GM21360 (cell line): ENCODE data around the gene SUN2.
A peak's percentile ranks its signal among the peaks of the same experiment; 100 is the strongest.
"Not testable (repeated sequence)": the region's sequence is repeated elsewhere in the genome, so short reads cannot be mapped to it uniquely, and the experiment has no call there.

Experiments
- ATAC-seq: cut with Tn5 transposase; IDR thresholded peaks from one replicate; pipeline ENCODE4 v1.9.1; 2021; ENCODE audit warnings: mild to moderate bottlenecking, moderate library complexity; ENCODE audit not compliant: unreplicated experiment

Gene SUN2, protein sequence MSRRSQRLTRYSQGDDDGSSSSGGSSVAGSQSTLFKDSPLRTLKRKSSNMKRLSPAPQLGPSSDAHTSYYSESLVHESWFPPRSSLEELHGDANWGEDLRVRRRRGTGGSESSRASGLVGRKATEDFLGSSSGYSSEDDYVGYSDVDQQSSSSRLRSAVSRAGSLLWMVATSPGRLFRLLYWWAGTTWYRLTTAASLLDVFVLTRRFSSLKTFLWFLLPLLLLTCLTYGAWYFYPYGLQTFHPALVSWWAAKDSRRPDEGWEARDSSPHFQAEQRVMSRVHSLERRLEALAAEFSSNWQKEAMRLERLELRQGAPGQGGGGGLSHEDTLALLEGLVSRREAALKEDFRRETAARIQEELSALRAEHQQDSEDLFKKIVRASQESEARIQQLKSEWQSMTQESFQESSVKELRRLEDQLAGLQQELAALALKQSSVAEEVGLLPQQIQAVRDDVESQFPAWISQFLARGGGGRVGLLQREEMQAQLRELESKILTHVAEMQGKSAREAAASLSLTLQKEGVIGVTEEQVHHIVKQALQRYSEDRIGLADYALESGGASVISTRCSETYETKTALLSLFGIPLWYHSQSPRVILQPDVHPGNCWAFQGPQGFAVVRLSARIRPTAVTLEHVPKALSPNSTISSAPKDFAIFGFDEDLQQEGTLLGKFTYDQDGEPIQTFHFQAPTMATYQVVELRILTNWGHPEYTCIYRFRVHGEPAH

DNA sequence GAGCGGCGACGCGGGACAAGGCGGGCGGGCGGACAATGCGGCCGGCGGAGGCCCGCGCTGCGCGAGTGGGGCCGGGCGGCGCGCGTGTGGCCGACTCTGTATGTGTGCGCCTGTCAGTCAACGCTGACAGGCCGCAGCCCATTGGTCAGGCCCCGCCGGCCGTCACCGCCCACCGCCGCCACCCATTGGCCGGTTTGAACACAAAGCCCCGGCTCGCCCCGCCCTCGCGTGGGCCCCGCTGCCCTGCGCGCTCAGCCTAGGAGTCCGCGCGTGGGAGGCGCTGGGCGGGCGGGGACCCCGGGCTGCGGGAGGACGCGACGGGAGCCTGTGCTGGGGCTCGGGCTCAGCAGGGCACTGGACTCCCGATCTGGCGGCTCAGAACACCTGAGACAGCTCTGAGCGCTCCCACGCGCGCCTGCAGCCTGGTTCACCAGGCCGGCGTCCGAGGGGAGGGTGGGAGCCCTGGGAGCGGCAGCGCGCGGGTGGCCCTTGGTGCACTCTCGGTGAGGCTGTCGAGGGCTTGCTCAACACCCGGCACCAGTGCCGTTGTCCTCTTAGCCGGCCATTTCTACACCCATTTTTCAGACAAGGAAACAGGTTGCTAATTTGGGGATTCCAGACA is at the start of gene SUN2:
TSS of gene SUN2 (minus strand) at position 88 of the 622 bp plus-strand sequence. CDS start 3,370 bp downstream, outside the sequence.
- ATAC-seq, result peak; percentile 65

DNA sequence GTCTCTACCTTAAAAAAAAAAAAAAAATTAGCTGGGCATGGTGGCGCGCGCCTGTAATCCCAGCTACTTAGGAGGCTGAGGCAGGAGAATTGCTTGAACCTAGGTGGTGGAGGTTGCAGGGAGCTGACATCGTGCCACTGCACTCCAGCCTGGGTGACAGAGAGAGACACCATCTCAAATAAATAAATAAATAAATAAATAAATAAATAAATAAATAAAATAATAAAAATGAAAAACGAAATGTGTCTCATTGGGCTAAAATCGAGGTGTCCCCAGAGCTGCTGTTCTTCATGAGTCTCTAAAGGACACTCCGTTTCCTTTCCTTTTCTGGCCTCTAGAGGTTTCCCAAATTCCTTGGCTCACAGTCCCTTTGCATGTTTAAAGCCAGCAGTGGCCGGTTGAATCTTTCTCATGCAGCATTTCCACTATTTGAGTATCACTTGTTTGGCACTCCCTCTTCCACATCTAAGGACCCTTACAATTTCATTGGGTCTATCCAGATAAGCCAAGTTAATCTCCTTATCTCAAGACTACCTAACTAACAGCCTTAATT is 49.3 kb upstream of the SUN2 start:
- ATAC-seq, result not testable (repeated sequence)

DNA sequence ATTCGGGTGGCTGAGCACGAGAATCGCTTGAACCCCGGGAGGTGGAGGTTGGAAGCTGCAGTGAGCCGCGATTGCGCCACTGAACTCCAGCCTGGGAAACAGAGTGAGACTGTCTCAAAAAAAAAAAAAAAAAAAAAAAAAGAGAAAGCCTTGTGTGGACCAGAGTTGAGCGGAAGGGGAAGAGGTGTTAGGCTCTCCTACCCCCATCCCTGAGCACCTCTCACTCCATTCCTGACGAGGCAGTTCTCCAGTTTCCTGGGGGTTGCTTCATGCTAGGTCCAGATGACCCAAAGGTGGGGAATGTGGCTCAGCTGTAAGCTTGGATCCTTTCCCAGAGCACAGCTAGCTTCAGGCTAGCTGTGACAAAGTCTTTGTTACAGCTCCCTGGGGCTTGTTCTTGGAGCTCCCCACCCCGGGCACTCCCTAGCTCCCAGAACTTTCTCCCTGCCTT is 46.9 kb upstream of the SUN2 start:
- no peak for ATAC-seq

DNA sequence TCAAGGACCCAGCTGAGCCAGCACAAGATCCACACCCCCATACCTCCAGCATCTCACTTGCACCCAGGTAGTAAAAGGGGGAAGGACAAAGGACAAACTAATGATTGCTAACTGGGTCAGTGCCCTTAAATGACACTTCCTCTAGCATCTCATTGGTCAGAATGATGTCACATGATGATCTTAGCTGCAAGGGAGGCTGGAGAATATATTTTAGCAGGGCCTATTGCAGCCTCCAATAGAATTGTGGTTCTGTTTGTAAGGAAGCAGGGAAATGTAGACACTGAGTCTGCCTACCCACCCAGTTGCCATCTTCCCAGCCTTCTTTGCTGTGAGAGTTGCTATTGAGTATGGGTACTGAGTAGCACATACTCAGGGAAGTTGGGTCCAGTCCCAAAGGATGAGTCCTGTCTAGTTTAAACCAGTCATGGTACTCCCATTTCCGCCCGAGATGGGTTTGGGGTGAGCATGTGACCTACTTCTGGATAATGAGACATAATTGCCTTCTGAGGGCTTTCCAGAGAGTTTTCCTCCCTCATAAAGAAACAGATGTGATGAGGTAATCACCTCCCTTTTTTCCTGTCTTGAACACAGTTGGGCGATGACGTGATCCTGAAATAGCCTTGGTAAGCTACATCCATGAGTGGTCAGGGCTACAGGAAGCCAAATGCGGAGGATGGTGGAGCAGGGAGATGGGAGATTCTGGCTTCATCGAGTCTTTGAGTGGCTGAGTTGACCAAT is 43.6 kb upstream of the SUN2 start:
- no peak for ATAC-seq

DNA sequence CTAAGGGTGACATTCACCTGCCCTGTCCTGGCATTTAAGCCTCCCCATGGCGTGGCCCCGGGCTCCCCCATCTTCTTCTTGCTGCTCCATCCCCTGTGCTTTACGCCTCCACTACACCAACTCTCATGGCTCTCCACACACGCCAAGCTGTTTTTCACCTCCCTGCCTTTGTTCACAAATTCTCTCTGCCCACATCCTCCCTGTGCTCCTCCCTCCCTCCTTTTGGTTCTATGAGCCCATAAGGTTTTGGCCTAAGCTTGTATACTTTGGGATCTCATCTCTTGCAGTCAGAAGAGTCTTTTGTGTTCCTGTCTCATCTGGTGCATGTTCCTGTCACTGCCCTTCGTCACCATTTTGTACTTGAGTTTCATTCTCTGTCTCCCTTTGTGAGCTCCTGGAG is 42.7 kb upstream of the SUN2 start:
- ATAC-seq, result no peak

DNA sequence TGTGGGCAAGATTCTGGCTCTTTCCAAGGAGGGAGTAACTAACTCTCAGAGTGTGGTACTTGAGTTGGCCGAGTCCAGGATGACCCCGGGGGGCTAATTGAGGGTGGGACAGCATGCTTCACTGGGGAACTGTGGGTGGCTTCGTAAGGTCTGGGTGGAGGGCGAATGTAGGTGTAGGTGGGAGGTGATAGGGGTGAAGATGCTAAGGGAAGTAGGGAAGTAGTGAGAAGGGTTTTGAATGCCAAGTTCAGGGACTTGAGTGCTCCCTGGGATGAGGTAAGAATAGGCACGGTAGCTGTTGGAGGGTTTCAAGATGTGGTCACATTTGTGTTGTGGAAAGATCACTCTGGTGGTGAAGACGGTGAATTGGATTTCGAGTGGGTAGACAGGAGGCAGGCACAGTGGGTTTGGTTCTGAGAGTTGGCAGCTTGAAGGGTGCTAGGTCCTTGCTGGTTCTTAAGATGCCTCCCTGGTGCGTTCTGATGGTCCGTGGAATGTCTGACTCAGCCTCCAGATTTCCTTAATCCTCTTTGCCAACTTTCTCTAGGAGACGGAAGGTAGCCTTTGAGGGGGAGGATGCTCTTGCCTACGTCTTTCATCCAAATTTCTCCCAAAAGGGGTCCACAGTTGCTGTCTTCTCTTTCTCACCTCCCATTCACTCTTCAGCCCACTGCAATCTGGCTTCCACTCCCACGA is 40.6 kb upstream of the SUN2 start:
- no peak for ATAC-seq

DNA sequence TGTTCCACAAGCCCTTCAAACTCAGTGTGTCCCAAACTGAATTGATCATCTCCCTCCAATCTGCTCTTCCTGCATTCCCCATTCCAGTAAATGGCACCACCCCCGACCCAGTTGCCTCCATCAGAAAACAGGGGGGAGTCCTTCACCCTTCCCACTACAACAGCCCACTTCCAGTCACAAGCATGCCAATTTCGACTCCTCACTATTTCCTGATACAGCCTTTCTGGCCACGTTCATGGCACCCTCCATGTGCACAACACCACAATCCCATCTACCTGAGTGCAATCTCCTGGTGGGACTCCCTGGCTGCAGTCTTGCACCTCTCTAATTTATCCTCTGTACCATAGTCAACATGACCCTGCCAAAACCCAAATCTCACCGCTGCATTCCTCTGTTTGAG is 39.8 kb upstream of the SUN2 start:
- no peak for ATAC-seq

DNA sequence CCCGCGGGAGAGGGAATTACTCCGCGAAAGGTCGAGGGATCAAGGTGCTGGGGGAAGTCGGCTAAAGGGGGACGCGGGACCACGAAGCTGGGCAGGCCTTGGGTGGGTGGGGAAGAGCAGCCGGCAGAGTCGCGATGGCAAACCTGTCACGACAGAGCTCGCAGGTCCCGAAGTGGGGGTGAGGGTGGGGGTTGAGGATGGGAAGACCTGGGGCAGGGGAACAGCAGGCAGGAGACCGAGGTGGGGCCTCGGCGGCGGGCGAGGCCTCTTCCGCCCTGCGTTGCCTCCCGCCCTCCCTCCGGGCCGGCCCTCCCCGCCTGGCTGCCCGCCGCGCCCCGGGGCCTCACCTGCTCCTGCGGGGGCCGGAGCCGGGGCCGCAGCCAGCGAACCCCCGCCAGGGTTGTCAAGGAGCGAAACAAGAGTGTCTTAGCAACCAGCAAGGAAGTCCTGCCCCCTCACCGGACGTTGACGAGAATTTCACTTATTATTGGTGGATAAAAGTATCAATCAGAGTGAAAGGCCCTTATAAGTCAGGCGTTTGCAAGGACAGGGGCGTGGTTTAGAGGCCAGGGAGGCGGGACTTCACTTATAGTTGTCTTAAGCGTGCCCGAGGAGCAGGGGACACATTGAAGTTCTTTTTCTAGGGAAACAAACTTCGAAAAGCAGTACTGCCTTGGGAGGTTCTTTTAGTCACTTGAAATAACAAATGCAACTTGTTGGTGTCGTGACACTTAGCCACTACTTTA is 38.1 kb upstream of the SUN2 start, which contains the start of gene DNAL4:
TSS of gene DNAL4 (minus strand) at position 423 of the 746 bp plus-strand sequence. CDS start 11,412 bp downstream, outside the sequence.
- peak; percentile 83 for ATAC-seq

DNA sequence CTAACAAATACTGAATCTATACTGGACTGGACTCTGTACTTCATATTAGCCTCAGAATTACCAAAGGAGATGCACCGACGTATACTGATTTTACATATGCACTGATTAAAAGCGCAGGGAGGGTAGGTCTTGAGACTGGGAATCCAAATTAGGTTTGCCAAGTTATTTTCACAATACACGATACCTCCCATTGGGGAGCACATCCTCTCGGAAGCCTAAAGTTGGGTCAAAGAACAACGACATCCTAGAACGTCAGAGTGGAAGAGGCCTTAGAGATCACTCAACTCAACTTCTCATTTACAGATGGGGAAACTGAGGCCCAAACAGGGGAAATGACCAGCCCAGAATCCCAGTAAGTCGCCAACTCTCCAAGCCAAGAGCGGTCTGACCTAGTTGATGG is 37.5 kb upstream of the SUN2 start:
- ATAC-seq, result no peak

DNA sequence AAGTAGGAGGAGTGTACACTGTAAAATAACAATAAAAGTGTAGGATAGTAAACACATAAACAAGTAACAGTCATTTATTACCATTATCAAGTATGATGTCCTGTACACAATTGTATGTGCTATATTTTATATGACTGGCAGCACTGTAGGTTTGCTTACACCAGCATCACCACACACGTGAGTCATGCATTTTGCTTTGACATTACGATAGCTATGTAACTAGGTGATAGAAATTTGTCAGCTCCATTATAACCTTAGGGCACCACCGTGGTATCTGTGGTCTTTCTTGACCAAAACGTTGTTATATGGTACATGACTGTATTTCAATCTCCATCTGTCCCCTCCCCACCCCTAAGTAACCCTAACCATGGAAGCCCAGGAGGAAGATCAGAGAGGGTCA is 37.0 kb upstream of the SUN2 start:
- ATAC-seq, result no peak

DNA sequence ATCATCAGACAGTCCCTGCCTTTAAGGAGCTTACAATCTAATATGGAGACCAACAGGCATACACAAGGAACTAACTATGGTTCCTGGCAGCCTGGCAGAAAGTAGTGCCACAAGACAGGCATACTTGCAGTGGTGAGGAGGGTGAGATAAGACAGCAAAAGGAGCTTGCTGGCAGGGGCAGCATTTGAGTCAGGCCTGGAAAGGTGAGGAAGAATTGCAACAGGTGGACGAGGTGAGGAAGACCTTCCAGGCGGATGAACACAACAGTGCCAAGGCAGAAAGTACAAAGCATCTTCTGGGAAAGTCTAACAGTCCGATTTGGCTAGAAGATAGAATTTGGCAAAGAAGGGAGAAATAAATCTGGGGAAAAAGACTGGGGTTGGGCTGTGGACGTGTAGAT is 33.8 kb upstream of the SUN2 start:
- ATAC-seq, result no peak

DNA sequence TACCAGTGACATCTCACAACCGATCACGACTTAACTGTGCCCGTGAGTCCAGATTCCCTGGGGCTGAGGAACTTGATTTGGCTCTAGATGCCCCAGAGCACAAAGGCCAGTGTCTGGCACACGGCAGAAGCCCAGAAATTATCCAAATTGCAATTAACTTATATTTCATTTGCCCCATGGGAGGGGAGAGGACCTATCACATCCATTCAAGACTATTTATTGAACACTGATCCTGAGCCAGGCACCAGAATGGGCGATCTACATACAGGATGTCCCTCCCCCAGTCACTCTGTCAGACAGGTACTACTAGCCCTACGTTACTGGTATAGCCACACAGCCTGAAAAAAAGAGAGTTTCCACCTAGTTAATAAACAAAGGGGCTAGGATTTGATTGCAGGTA is 33.0 kb upstream of the SUN2 start:
- ATAC-seq, result no peak

DNA sequence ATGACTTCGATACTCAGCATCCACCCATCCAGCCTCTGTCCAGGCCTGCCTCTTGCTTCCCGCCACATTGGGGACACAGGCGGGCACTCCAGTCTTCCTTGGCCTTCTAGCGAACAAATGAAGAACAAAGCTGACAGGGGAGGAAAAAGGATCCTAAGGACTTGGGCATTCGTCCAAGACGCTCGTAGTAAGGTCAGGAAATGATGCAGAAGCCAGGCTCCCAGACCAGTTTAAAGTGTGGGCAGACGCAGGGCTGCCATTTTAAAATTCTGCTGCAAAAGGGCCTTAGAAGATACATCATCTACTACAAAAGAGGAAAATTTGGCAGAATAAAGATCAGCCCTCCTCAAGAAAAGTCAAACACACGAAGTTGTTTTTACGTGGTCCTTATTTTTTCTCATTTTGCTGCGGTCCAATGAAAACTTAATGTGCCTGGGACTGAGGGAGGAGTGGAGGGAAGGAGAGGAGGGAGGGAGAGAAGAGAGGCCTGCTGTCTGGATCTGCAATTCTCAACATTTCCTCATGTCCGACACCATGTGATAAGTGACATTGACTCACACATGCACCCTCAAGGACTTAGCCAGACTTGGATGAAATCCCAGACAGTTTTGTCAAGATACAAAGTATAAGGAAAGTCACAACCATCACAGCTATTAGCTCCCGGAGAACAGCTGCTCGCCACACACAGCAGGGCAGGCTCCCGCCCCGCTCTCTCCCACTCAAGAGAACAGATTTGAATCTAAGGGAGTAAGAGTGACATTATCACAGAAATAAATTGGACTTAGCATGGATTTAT is 32.4 kb upstream of the SUN2 start:
- ATAC-seq, result no peak

DNA sequence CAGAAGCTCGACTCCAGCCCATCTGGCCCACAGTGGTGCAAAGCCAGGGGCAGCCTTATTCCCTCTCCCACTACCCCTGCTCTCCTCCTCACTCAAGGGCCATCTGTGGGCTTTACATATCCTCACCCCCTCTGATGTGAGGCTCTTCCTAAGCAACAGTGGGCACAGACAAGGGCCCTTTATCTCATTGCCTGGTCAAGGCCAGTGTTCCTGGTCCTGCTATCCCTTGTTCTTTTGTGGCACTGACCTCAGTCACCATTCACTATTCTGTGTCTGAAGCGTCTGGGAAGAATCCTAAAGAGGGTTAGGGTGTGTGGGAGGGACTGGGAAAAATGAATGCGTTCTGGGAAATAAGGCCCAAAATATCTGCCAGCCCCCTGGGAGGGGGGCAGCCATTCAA is 30.8 kb upstream of the SUN2 start:
- no peak for ATAC-seq

DNA sequence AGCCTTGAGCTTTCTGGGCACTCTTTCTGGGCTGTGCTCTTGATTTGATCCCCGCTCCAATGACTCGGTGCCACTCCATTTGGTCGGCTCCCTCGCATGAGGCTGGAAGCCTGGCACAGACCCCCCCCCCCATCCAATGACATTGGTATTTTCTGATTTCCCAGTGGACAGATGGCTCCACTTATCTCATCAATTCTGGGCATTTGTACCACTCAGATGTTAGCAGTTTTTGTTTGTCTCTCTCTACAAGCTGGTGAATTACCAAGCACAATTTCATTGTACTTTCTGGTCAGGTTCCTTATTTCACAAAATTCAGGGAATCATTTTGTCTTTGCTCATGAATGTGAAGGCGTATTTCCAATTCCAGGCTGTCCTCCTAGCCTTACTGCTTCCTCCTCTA is 29.1 kb upstream of the SUN2 start:
- no peak for ATAC-seq

DNA sequence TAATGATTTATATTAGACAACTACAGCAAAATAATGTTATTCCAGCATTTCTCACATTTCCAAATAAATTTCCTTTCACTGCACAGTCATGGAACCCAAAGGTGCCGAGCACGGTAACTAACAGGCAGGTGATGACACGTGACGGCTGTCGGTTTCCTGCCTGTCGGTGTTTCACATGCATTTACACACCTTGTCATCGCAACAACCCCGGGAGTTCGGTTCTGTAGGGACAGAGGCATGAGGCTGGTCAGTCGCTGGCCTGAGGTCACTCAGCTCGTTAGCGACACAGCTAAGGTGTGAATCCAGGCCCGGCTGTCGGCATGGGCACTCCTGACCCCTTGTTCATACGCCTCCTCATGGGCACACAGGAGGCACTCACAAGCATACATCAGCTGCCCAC is 28.2 kb upstream of the SUN2 start:
- no peak for ATAC-seq

DNA sequence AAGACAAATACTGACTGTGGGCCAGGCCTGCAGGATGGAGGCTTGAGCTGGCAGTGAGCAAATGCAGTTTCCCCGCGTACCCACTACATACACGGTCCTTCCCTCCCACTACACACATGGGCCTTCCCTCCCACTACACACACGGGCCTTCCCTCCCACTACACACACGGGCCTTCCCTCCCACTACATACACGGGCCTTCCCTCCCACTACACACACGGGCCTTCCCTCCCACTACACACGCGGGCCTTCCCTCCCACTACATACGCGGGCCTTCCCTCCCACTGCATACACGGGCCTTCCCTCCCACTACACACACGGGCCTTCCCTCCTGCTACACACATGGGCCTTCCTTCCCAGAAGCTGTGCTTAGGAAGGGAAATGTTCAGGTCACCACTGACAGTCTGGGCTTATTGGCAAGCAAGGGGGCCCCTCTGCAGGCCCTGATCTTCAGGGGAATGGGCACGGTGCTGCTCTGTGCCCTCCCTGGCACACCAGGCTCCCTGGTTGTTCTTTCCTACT is 27.4 kb upstream of the SUN2 start:
- no peak for ATAC-seq

DNA sequence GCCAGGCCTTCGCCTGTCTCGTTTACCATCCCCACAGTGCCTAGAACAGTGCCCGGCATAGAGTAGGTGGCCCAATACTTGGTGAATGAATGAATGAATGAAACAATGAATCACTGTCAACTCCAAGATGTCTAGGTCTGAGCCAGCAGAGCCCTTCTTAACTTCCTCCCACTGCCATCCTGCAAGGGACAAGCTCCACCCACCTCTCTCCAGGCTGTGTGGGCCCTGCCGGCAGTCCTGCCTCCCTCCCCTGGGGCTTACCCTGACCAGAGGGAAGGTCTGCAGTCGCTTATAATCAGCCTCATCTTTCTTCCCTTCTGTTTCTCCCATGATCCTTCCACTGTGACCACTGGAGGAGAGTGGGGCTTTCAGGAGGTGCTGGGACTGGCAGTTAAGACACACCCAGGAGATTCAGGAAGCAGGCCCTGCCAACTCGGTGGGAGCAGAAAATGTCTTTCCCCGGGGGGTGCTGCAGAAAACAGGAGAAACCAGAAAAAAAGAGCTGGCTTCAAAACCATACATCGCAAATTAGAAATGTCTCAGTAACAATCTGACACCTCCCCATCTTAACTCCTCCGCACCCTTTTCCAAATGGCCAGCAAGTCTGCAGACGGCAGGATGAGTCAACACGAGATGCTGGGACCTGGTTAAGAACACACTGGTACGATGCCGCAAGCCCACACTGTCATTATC is 26.8 kb upstream of the SUN2 start:
- no peak for ATAC-seq
